Neutrophil (primary cell): ENCODE data around the gene TBCB.

Experiments
- H3K27ac ChIP-seq: fragments of 200-600 bp; sonication (generic); 2 replicates; pipeline ENCODE4 v1.5.1; 2016; ENCODE audit warnings: mild to moderate bottlenecking, moderate library complexity
- H3K27me3 ChIP-seq: fragments of 200-600 bp; sonication (generic); 2 replicates; pipeline ENCODE4 v1.6.0; 2016; ENCODE audit warnings: mild to moderate bottlenecking
- H3K36me3 ChIP-seq: fragments of 200-600 bp; sonication (generic); 2 replicates; pipeline ENCODE4 v1.5.1; 2017
- H3K4me1 ChIP-seq, 2 experiments: fragments of 200-600 bp in 1 of 2; sonication (generic) in 1 of 2; 1 replicate in 1 of 2; 2 replicates in 1 of 2; pipeline versions ENCODE4 v1.5.1 to v1.6.1; 2013 to 2016; ENCODE audit warnings: low read depth in 1 of 2, low read length in 1 of 2, mild to moderate bottlenecking in 1 of 2, moderate library complexity in 1 of 2; ENCODE audit not compliant: control insufficient read depth in 1 of 2, insufficient read depth in 1 of 2
- H3K4me3 ChIP-seq, 2 experiments: fragments of 200-600 bp in 1 of 2; sonication (generic) in 1 of 2; 1 replicate in 1 of 2; 2 replicates in 1 of 2; pipeline ENCODE4 v1.5.1; 2013 to 2016; ENCODE audit warnings: low read depth in 1 of 2, low read length in 1 of 2, mild to moderate bottlenecking in 1 of 2, moderate library complexity in 1 of 2
- H3K9me3 ChIP-seq: fragments of 200-600 bp; sonication (generic); 2 replicates; pipeline ENCODE4 v1.5.1; 2016
- CTCF ChIP-seq: fragments of 200-600 bp; sonication (generic); IDR thresholded peaks from 2 replicates; pipeline ENCODE4 v1.5.1; 2016; ENCODE audit warnings: antibody characterized with exemption

The TBCB gene

GRCh38 chr19:36142496-36142895 is 27.2 kb downstream of the TBCB start:
- Histone ChIP-seq H3K36me3 (peaks cover 48% of the 10 kb centered on the region), H3K27me3 (no peaks in the 10 kb centered on the region), H3K27ac (no peak overlapping the region), H3K4me3 (no peak overlapping the region), H3K9me3 (no peaks in the 10 kb centered on the region), H3K4me1 (peaks cover 16 to 24% of the 10 kb centered on the region in 2 experiments)
- no peak for TF ChIP-seq CTCF

GRCh38 chr19:36144624-36145023 is 29.4 kb downstream of the TBCB start:
- no peak overlapping the region for H3K4me3 ChIP-seq
- peaks cover 13 to 15% of the 10 kb centered on the region in 2 experiments for H3K4me1 ChIP-seq
- no peak overlapping the region for H3K27ac ChIP-seq
- peaks cover 69% of the 10 kb centered on the region for H3K36me3 ChIP-seq
- no peaks in the 10 kb centered on the region for H3K9me3 ChIP-seq
- no peaks in the 10 kb centered on the region for H3K27me3 ChIP-seq
- no peak for TF ChIP-seq CTCF

- no peaks in the 10 kb centered on the region for H3K27me3 ChIP-seq
- H3K9me3 ChIP-seq, result no peaks in the 10 kb centered on the region
- no peak for TF ChIP-seq CTCF
- H3K27ac ChIP-seq, result no peak overlapping the region
- no peak overlapping the region for H3K4me3 ChIP-seq
- H3K4me1 ChIP-seq, result peaks cover 0 to 10% of the 10 kb centered on the region in 2 experiments
- H3K36me3 ChIP-seq, result peaks cover 68% of the 10 kb centered on the region
Measured at GRCh38 chr19:36149673-36150406, 34.6 kb downstream of the TBCB start.

- Histone ChIP-seq H3K36me3 (peaks cover 62% of the 10 kb centered on the region), H3K9me3 (no peaks in the 10 kb centered on the region), H3K27me3 (no peaks in the 10 kb centered on the region), H3K27ac (no peak overlapping the region), H3K4me1 (peaks cover 0 to 10% of the 10 kb centered on the region in 2 experiments), H3K4me3 (no peak overlapping the region)
- no peak for TF ChIP-seq CTCF
Measured at GRCh38 chr19:36150586-36150985, 35.3 kb downstream of the TBCB start.

GRCh38 chr19:36151144-36152018 is 36.1 kb downstream of the TBCB start:
- Histone ChIP-seq H3K4me3 (no peak overlapping the region), H3K9me3 (no peaks in the 10 kb centered on the region), H3K27ac (no peak overlapping the region), H3K27me3 (no peaks in the 10 kb centered on the region), H3K4me1 (peaks cover 0 to 10% of the 10 kb centered on the region in 2 experiments), H3K36me3 (peaks cover 54% of the 10 kb centered on the region)
- TF ChIP-seq CTCF, result no peak
